GM12865 (cell line): ENCODE data around the gene INSR.
A peak's percentile ranks its signal among the peaks of the same experiment; 100 is the strongest.
"Not testable (repeated sequence)": the region's sequence is repeated elsewhere in the genome, so short reads cannot be mapped to it uniquely, and the experiment has no call there.

Experiments
- DNase-seq: peaks from one replicate; pipeline ENCODE4 v3.0.0; 2010; ENCODE audit warnings: low read depth
- H3K4me3 ChIP-seq: 2 replicates; pipeline ENCODE4 v1.5.1; 2011; ENCODE audit warnings: mild to moderate bottlenecking, low read depth, low read length, control low read depth
- CTCF ChIP-seq: IDR thresholded peaks from 2 replicates; pipeline ENCODE4 v1.5.1; 2011; ENCODE audit warnings: low read length, control low read depth, low read depth, inconsistent platforms; ENCODE audit not compliant: insufficient read depth; ENCODE audit errors: missing control alignments

The INSR gene

DNA sequence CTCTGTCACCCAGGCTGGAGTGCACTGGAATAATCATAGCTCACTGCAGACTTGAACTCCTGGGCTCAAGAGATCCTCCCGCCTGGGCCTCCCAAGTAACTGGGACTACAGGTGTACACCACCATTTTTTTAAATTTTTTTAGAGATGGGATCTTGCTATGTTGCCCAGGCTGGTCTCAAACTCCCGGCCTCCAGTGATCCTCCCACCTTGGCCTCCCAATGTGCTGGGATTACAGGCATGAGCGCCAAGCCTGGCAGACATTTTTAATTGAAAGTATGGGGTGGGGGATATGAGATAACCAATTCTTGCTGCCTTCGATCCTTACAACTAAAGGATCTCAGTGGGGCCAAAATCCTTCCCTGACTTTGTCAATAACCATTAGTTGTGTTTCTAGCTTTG lies 132.9 kb downstream of the INSR start:
- no peak for TF ChIP-seq CTCF
- DNase-seq, result no peak
- no peak overlapping the region for H3K4me3 ChIP-seq

- H3K4me3 ChIP-seq, result no peak overlapping the region
- no peak for TF ChIP-seq CTCF
- DNase-seq, result no peak
Observed at GRCh38 chr19:7159105-7159933, 134.9 kb downstream of the INSR start.

DNA sequence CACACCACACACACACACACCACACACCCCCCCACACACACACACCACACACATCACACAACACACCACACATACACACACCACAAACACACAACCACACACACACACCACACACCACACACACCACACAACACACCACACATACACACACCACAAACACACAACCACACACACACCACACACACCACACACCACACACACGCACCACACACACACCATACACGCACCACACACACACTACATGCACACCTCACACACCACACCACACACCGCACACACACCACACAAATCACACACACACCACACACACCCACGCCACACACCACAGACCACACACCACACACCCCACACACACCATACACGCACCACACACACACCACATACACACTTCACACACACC lies 141.2 kb downstream of the INSR start:
- TF ChIP-seq CTCF, result no peak
- no peak for DNase-seq
- H3K4me3 ChIP-seq, result no peak overlapping the region

- no peak overlapping the region for H3K4me3 ChIP-seq
- TF ChIP-seq CTCF, result no peak
- DNase-seq, result no peak
Observed at GRCh38 chr19:7152568-7152967, 141.6 kb downstream of the INSR start.

- no peak overlapping the region for H3K4me3 ChIP-seq
- TF ChIP-seq CTCF, result no peak
- DNase-seq, result no peak
Observed at GRCh38 chr19:7149956-7150705, 144.1 kb downstream of the INSR start.

GRCh38 chr19:7147119-7147675 lies 147.0 kb downstream of the INSR start:
- DNase-seq, result peak; percentile 66
- not testable (repeated sequence) for H3K4me3 ChIP-seq

- not testable (repeated sequence) for H3K4me3 ChIP-seq, DNase-seq
Observed at GRCh38 chr19:7146086-7146485, 148.1 kb downstream of the INSR start.
